Heart left ventricle (tissue), 16 donors: ENCODE measurements around the gene PPCDC. TPM values are rescaled to one million over a fixed set of nuclear protein-coding genes. Genes with fewer than 3 reads are reported as not detected.
A peak's percentile ranks its signal among the peaks of the same experiment; 100 is the strongest.

Experiments
- ATAC-seq, 4 donors: fragments of 200-7000 bp; cut with Tn5 transposase; one replicate each; pipeline ENCODE4 v1.9.1; 2020 to 2022; ENCODE audit warnings: moderate library complexity in 4 of 4, mild to moderate bottlenecking in 3 of 4, moderate number of reproducible peaks in 1 of 4
- DNase-seq, 5 donors: peaks; one replicate each; pipeline ENCODE4 v3.0.0-alpha.2; 2020
- H3K27ac ChIP-seq, 12 donors: fragments of 200-600 bp; sonication (generic) in 4 of 12; one replicate each; pipeline versions ENCODE4 v1.5.0 to v1.8.0; 2016 to 2022; ENCODE audit warnings: mild to moderate bottlenecking in 2 of 12
- H3K27me3 ChIP-seq, 9 donors: fragments of 200-600 bp; sonication (generic) in 2 of 9; one replicate each; pipeline versions ENCODE4 v1.5.1 to v1.8.0; 2016 to 2022; ENCODE audit warnings: mild to moderate bottlenecking in 3 of 9
- H3K36me3 ChIP-seq, 9 donors: fragments of 200-600 bp; sonication (generic) in 2 of 9; one replicate each; pipeline versions ENCODE4 v1.5.0 to v1.8.0; 2018 to 2022; ENCODE audit warnings: mild to moderate bottlenecking in 2 of 9
- H3K4me1 ChIP-seq, 12 donors: fragments of 200-600 bp; sonication (generic) in 4 of 12; one replicate each; pipeline versions ENCODE4 v1.5.0 to v1.8.0; 2016 to 2022; ENCODE audit warnings: mild to moderate bottlenecking in 3 of 12
- H3K4me3 ChIP-seq, 12 donors: fragments of 200-600 bp; sonication (generic) in 4 of 12; one replicate each; pipeline versions ENCODE4 v1.5.0 to v1.8.0; 2017 to 2022; ENCODE audit warnings: mild to moderate bottlenecking in 9 of 12, moderate library complexity in 4 of 12
- H3K9me3 ChIP-seq, 12 donors: fragments of 200-600 bp; sonication (generic) in 4 of 12; one replicate each; pipeline versions ENCODE4 v1.5.0 to v1.8.0; 2016 to 2022; ENCODE audit warnings: mild to moderate bottlenecking in 1 of 12
- POLR2A ChIP-seq, 2 donors: fragments of 450-650 bp; IDR thresholded peaks; one replicate each; pipeline ENCODE4 v1.6.1; 2017; ENCODE audit warnings: antibody characterized with exemption in 2 of 2, mild to moderate bottlenecking in 2 of 2, moderate library complexity in 2 of 2
- WGBS, 4 donors: extraction: QIAGEN DNeasy Blood & Tissue Kit in 2 of 4; methylation state at CpG; one replicate each; pipeline versions ENCODE4 v1.1.5 to v1.1.7; 2013 to 2018; 5-methylcytosine and 5-hydroxymethylcytosine counted together
- intact Hi-C, 10 donors: fragments of 100-400 bp; cut with DNase I; formaldehyde crosslinking; loops; one replicate each; pipeline versions ENCODE4 v1.11.1 to v1.14.2; 2022
- polyA plus RNA-seq, 2 donors: library from polyadenylated mRNA; stranded (reverse); fragments of 200-250 nt; gene quantifications; one replicate each; pipeline ENCODE4 v1.2.3, GENCODE V29; 2013
- total RNA-seq, 9 donors: library from RNA; depleted of rRNA in 2 of 9; stranded (reverse); fragments of >200 nt in 2 of 9; fragmentation: NEBNext Ultra II Directional in 3 of 9; extraction: Animal tissue kit (Norgen Biotek cat#: 25700) in 3 of 9; gene quantifications; one replicate each; pipeline versions ENCODE4 v1.1.0 to v1.2.4, GENCODE V29; 2016 to 2023
- TF ChIP-seq, protein P1 (sequence below), 12 donors: fragments of 200-600 bp; sonication (generic) in 4 of 12; IDR thresholded peaks; one replicate each; pipeline versions ENCODE4 v1.5.0 to v1.8.0; 2018 to 2022; ENCODE audit warnings: antibody characterized with exemption in 12 of 12, mild to moderate bottlenecking in 5 of 12
- donor health status: ischemic (EF 13 %, LVEDD 7.1; RV severe dilation, severe dysfunction).
- donor health status: healthy with polysubstance abuse.
- donor health status: DM: no; HTN: yes; CAD: no.
- donor health status: DM: no; HTN: no; CAD: no.
- donor health status: ischemic (EF 25% LVEDD 6.9; RV normal size, moderate dysfunction).
- donor health status: ischemic (EF 25% LVEDD 5.7; RV mildly dilated, moderate dysfunction).
- donor health status: healthy.
- donor health status: DM: yes; HTN: yes; CAD: no.
- donor health status: ischemic (EF 35%, LVEDD 5.7; RV mildly dilated, moderate dysfunction).
- donor health status: nonischemic (EF 11% LVEDD 7.7; RV severe dilation, severe dysfunction).
- donor health status: DM: yes; HTN: yes; CAD: no.
- donor health status: PGD.
- donor health status: ischemic (EF 29% LVEDD 5.4; RV normal size, mild dysfunction).
- donor health status: nonischemic (EF 23%, LVEDD 6.1; RV moderate dilation, normal function).

PPCDC gene
- total and polyA plus RNA-seq, 11 donors, result 3.6 to 13.0 (median 5.7) TPM

DNA sequence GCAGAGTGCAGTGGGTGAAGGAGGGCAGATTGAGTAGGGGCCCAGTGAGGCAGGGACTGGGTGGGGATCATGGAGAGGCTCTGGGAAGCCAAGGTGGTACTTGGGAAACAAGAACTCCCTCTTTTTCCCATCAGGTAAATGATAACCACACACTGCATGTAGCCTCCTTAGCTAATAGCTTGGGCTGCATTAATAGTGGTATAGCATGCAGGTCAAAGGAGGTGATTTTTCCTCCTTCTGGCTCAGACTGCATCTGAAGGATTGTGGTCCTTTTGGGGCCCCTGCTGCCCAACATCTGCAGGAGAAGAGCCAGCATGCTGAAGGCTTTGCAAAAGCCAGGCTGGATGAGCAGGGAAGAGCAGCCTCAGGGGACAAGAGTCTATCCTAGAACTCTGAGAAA is 45.4 kb downstream of the PPCDC start:
- Histone ChIP-seq H3K9me3 (peaks cover 0 to 10% (median 0%) of the 10 kb centered on the region in 12 donors), H3K36me3 (no peaks in the 10 kb centered on the region), H3K27ac (no peak overlapping the region), H3K4me1 (peaks cover 0 to 89% (median 23%) of the 10 kb centered on the region in 12 donors), H3K27me3 (no peaks in the 10 kb centered on the region), H3K4me3 (no peak overlapping the region)
- DNase-seq (no peak), ATAC-seq (no peak)
- intact Hi-C loops, result no loop called here
- TF ChIP-seq, protein P1, sequence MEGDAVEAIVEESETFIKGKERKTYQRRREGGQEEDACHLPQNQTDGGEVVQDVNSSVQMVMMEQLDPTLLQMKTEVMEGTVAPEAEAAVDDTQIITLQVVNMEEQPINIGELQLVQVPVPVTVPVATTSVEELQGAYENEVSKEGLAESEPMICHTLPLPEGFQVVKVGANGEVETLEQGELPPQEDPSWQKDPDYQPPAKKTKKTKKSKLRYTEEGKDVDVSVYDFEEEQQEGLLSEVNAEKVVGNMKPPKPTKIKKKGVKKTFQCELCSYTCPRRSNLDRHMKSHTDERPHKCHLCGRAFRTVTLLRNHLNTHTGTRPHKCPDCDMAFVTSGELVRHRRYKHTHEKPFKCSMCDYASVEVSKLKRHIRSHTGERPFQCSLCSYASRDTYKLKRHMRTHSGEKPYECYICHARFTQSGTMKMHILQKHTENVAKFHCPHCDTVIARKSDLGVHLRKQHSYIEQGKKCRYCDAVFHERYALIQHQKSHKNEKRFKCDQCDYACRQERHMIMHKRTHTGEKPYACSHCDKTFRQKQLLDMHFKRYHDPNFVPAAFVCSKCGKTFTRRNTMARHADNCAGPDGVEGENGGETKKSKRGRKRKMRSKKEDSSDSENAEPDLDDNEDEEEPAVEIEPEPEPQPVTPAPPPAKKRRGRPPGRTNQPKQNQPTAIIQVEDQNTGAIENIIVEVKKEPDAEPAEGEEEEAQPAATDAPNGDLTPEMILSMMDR (IDR thresholded peaks at IDR 0.05), result no peak
- no peak for TF ChIP-seq POLR2A (IDR thresholded peaks at IDR 0.05)

DNA sequence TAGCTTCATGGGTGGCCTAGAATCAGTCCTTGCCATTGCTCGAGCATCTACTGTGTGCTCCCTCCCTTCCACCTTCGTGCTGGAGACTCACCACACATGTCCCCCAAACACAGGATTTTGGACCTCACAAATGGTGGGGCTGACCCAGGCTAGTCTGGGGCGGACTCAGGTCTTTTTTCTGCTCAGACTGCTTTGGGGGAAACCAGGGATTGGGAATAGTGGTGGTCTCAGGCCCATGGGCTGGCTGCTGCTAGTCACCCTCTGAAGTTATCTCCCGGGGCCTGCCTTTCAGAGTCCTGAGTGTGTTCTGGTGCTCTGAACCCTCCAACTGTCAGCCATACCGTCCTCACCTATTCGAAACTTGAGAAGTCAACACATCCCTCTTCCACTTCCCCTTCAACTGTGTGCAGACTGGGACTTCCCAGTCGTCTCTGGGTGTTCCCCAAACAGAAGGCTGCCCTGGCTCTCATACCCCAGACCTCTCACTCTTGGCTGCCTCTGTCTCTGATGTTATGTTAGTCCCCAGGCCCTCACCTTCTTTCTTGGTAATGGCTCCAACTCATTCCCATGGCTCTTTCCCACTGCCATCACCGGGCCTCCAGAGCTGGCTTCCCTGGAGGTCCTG is 46.0 kb downstream of the PPCDC start:
- WGBS, 4 donors, result 85 to 90% (median 88%) methylated on average over 6 to 8 of the region's 8 CpGs
- Histone ChIP-seq H3K27me3 (no peaks in the 10 kb centered on the region), H3K9me3 (peaks cover 0 to 10% (median 0%) of the 10 kb centered on the region in 12 donors), H3K4me1 (peaks cover 0 to 85% (median 19%) of the 10 kb centered on the region in 12 donors), H3K27ac (peak overlapping the region in 1 of 12 donors; percentile 59), H3K36me3 (no peaks in the 10 kb centered on the region), H3K4me3 (no peak overlapping the region)
- TF ChIP-seq, protein P1 (IDR thresholded peaks at IDR 0.05), result no peak
- no peak for TF ChIP-seq POLR2A (IDR thresholded peaks at IDR 0.05)
- intact Hi-C loops, result no loop called here
- ATAC-seq (peak in 2 of 4 donors; percentile 51 to 66), DNase-seq (no peak)

DNA sequence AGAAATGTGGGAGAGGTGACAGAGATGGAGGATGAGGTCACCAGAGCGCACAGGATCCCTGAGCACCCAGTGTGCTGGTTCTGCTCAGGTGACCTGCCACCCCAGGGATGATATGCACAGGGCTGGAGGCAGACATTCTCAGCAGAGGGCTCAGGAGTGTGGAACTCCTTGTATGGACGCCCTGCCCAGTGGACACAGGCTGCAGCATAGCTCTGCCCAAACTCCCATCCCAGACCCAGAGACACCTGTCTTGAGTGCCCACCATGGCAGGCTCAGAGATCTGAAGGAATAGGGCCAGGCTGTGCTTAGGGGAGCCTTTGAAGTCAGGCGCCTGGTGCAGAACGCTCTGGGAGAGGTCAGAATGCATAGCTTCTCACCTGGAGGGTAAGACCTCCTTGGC is 47.3 kb downstream of the PPCDC start:
- ATAC-seq, result no peak

DNA sequence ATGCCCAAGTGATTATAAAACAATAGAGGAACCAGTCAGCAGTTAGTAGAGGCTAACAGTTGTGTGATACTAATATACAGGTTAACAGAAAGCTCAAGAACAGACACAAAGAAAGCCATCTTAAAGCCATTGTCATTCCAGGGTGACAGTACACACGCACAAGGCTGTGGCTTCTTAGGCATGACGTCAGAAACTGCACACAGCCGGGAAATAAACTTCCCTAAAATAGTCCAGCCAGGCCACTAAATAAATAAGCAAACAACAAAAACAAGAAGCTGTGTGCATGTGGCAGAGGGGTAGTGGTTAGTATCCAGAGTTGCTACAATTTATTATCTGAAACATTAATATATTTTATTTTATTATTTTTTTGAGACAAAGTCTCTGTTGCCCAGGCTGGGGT is 49.8 kb downstream of the PPCDC start:
- TF ChIP-seq, protein P1 (IDR thresholded peaks at IDR 0.05), result no peak
- TF ChIP-seq POLR2A (IDR thresholded peaks at IDR 0.05), result no peak
- peak overlapping the region in 1 of 12 donors; percentile 79 for H3K27ac ChIP-seq
- peaks cover 0 to 57% (median 0%) of the 10 kb centered on the region in 12 donors for H3K4me1 ChIP-seq
- H3K36me3 ChIP-seq, result no peaks in the 10 kb centered on the region
- no peaks in the 10 kb centered on the region for H3K27me3 ChIP-seq
- peaks cover 0 to 16% (median 4%) of the 10 kb centered on the region in 12 donors for H3K9me3 ChIP-seq
- intact Hi-C loops, result no loop called here
- no peak for DNase-seq
- no peak overlapping the region for H3K4me3 ChIP-seq
- ATAC-seq, result peak in 3 of 4 donors; percentile 44 to 72 (median 50)
- WGBS, 4 donors, result 62 to 81% (median 66%) methylated on average over 3 of the region's 3 CpGs

More for the DNA sequence above, 47.3 kb downstream of the PPCDC start:
- Histone ChIP-seq H3K4me3 (no peak overlapping the region), H3K9me3 (peaks cover 0 to 16% (median 0%) of the 10 kb centered on the region in 12 donors), H3K27me3 (no peaks in the 10 kb centered on the region), H3K36me3 (no peaks in the 10 kb centered on the region), H3K4me1 (peaks cover 0 to 72% (median 6%) of the 10 kb centered on the region in 12 donors), H3K27ac (no peak overlapping the region)
- WGBS, 4 donors, result 83 to 100% (median 96%) methylated on average over 2 to 4 of the region's 4 CpGs
- TF ChIP-seq, protein P1 (IDR thresholded peaks at IDR 0.05), result no peak
- no peak for TF ChIP-seq POLR2A (IDR thresholded peaks at IDR 0.05)
- intact Hi-C loops, result no loop called here
- DNase-seq, result no peak
